ENCODE data around the gene MOB1B.
"Not testable (repeated sequence)": the region's sequence is repeated elsewhere in the genome, so short reads cannot be mapped to it uniquely, and the experiment has no call there.

MOB1B gene

GRCh38 chr4:70997036-70997435 lies 94.9 kb downstream of the MOB1B start:
- no peaks in the 10 kb centered on the region for H3K27me3 ChIP-seq (ENCODE audit: insufficient read depth, insufficient read length)
- DNase-seq (ENCODE audit: low read depth, low spot score) = no peak
- peaks cover 5% of the 10 kb centered on the region; the same call in 1 of the 2 replicates for H3K9me3 ChIP-seq (ENCODE audit: insufficient read depth, low read length)
- no peak overlapping the region for H3K9ac ChIP-seq (ENCODE audit: insufficient read length, low read depth)
- no peak overlapping the region for H3K4me3 ChIP-seq (ENCODE audit: insufficient read length, low read depth)
- TF ChIP-seq SUZ12 (IDR thresholded peaks at IDR 0.05; ENCODE audit: extremely low read depth, insufficient read depth, insufficient read length) (no peak), YY1 (IDR thresholded peaks at IDR 0.05; ENCODE audit: insufficient read depth, insufficient read length) (no peak), ZNF274 (IDR thresholded peaks at IDR 0.05; ENCODE audit: low read depth, low read length) (no peak)
- H3K4me1 ChIP-seq (ENCODE audit: insufficient read depth, insufficient read length) = no peaks in the 10 kb centered on the region
- peaks cover 12% of the 10 kb centered on the region for H3K36me3 ChIP-seq (ENCODE audit: insufficient read depth, insufficient read length, low read length)

- peaks cover 12% of the 10 kb centered on the region for H3K36me3 ChIP-seq (ENCODE audit: insufficient read depth, insufficient read length, low read length)
- H3K27me3 ChIP-seq (ENCODE audit: insufficient read depth, insufficient read length) = no peaks in the 10 kb centered on the region
- TF ChIP-seq SUZ12 (IDR thresholded peaks at IDR 0.05; ENCODE audit: extremely low read depth, insufficient read depth, insufficient read length) = no peak
- TF ChIP-seq ZNF274 (IDR thresholded peaks at IDR 0.05; ENCODE audit: low read depth, low read length) = no peak
- TF ChIP-seq YY1 (IDR thresholded peaks at IDR 0.05; ENCODE audit: insufficient read depth, insufficient read length) = no peak
- no peaks in the 10 kb centered on the region for H3K4me1 ChIP-seq (ENCODE audit: insufficient read depth, insufficient read length)
- DNase-seq (ENCODE audit: low read depth, low spot score) = no peak
- H3K9ac ChIP-seq (ENCODE audit: insufficient read length, low read depth) = no peak overlapping the region
- peaks cover 5% of the 10 kb centered on the region; the same call in 1 of the 2 replicates for H3K9me3 ChIP-seq (ENCODE audit: insufficient read depth, low read length)
- no peak overlapping the region for H3K4me3 ChIP-seq (ENCODE audit: insufficient read length, low read depth)
These were observed 95.4 kb downstream of the MOB1B start for GRCh38 chr4:70997546-70997945.

GRCh38 chr4:70999639-71000038 lies 97.5 kb downstream of the MOB1B start:
- H3K4me1 ChIP-seq (ENCODE audit: insufficient read depth, insufficient read length); H3K9ac ChIP-seq (ENCODE audit: insufficient read length, low read depth); DNase-seq (ENCODE audit: low read depth, low spot score); H3K9me3 ChIP-seq (ENCODE audit: insufficient read depth, low read length); H3K27me3 ChIP-seq (ENCODE audit: insufficient read depth, insufficient read length); H3K4me3 ChIP-seq (ENCODE audit: insufficient read length, low read depth): not testable (repeated sequence)
- peaks cover 12% of the 10 kb centered on the region for H3K36me3 ChIP-seq (ENCODE audit: insufficient read depth, insufficient read length, low read length)

- H3K27me3 ChIP-seq (ENCODE audit: insufficient read depth, insufficient read length); H3K4me1 ChIP-seq (ENCODE audit: insufficient read depth, insufficient read length); DNase-seq (ENCODE audit: low read depth, low spot score); H3K4me3 ChIP-seq (ENCODE audit: insufficient read length, low read depth); H3K9me3 ChIP-seq (ENCODE audit: insufficient read depth, low read length); H3K9ac ChIP-seq (ENCODE audit: insufficient read length, low read depth): not testable (repeated sequence)
- H3K36me3 ChIP-seq (ENCODE audit: insufficient read depth, insufficient read length, low read length) = peaks cover 12% of the 10 kb centered on the region
These were observed 99.2 kb downstream of the MOB1B start for GRCh38 chr4:71001363-71001762.

- TF ChIP-seq ZNF274 (IDR thresholded peaks at IDR 0.05; ENCODE audit: low read depth, low read length) = no peak
- TF ChIP-seq YY1 (IDR thresholded peaks at IDR 0.05; ENCODE audit: insufficient read depth, insufficient read length) = no peak
- no peak for TF ChIP-seq SUZ12 (IDR thresholded peaks at IDR 0.05; ENCODE audit: extremely low read depth, insufficient read depth, insufficient read length)
- no peak overlapping the region for H3K4me3 ChIP-seq (ENCODE audit: insufficient read length, low read depth)
- no peaks in the 10 kb centered on the region; the same call in 1 of the 2 replicates for H3K9me3 ChIP-seq (ENCODE audit: insufficient read depth, low read length)
- DNase-seq (ENCODE audit: low read depth, low spot score) = no peak
- no peaks in the 10 kb centered on the region for H3K36me3 ChIP-seq (ENCODE audit: insufficient read depth, insufficient read length, low read length)
- H3K4me1 ChIP-seq (ENCODE audit: insufficient read depth, insufficient read length) = no peaks in the 10 kb centered on the region
- H3K9ac ChIP-seq (ENCODE audit: insufficient read length, low read depth) = no peak overlapping the region
- no peaks in the 10 kb centered on the region for H3K27me3 ChIP-seq (ENCODE audit: insufficient read depth, insufficient read length)
These were observed 102.2 kb downstream of the MOB1B start for GRCh38 chr4:71004281-71004851.

- H3K4me3 ChIP-seq (ENCODE audit: insufficient read length, low read depth); H3K36me3 ChIP-seq (ENCODE audit: insufficient read depth, insufficient read length, low read length); H3K9me3 ChIP-seq (ENCODE audit: insufficient read depth, low read length); H3K4me1 ChIP-seq (ENCODE audit: insufficient read depth, insufficient read length); DNase-seq (ENCODE audit: low read depth, low spot score); H3K27me3 ChIP-seq (ENCODE audit: insufficient read depth, insufficient read length); H3K9ac ChIP-seq (ENCODE audit: insufficient read length, low read depth): not testable (repeated sequence)
These were observed 102.9 kb downstream of the MOB1B start for GRCh38 chr4:71005025-71005424.

GRCh38 chr4:71006203-71006907 lies 104.2 kb downstream of the MOB1B start:
- Histone ChIP-seq H3K9ac (ENCODE audit: insufficient read length, low read depth) (no peak overlapping the region), H3K9me3 (ENCODE audit: insufficient read depth, low read length) (no peaks in the 10 kb centered on the region), H3K4me3 (ENCODE audit: insufficient read length, low read depth) (no peak overlapping the region), H3K4me1 (ENCODE audit: insufficient read depth, insufficient read length) (no peaks in the 10 kb centered on the region), H3K36me3 (ENCODE audit: insufficient read depth, insufficient read length, low read length) (no peaks in the 10 kb centered on the region), H3K27me3 (ENCODE audit: insufficient read depth, insufficient read length) (no peaks in the 10 kb centered on the region)
- TF ChIP-seq SUZ12 (IDR thresholded peaks at IDR 0.05; ENCODE audit: extremely low read depth, insufficient read depth, insufficient read length) = no peak
- TF ChIP-seq ZNF274 (IDR thresholded peaks at IDR 0.05; ENCODE audit: low read depth, low read length) = no peak
- no peak for TF ChIP-seq YY1 (IDR thresholded peaks at IDR 0.05; ENCODE audit: insufficient read depth, insufficient read length)
- DNase-seq (ENCODE audit: low read depth, low spot score) = no peak

GRCh38 chr4:71008196-71008595 lies 106.0 kb downstream of the MOB1B start:
- TF ChIP-seq YY1 (IDR thresholded peaks at IDR 0.05; ENCODE audit: insufficient read depth, insufficient read length) = no peak
- no peak for TF ChIP-seq SUZ12 (IDR thresholded peaks at IDR 0.05; ENCODE audit: extremely low read depth, insufficient read depth, insufficient read length)
- no peak for TF ChIP-seq ZNF274 (IDR thresholded peaks at IDR 0.05; ENCODE audit: low read depth, low read length)

More at GRCh38 chr4:71008196-71008595, 106.0 kb downstream of the MOB1B start:
- DNase-seq (ENCODE audit: low read depth, low spot score) = no peak
- Histone ChIP-seq H3K9ac (ENCODE audit: insufficient read length, low read depth) (no peak overlapping the region), H3K4me1 (ENCODE audit: insufficient read depth, insufficient read length) (no peaks in the 10 kb centered on the region), H3K27me3 (ENCODE audit: insufficient read depth, insufficient read length) (no peaks in the 10 kb centered on the region), H3K36me3 (ENCODE audit: insufficient read depth, insufficient read length, low read length) (no peaks in the 10 kb centered on the region), H3K4me3 (ENCODE audit: insufficient read length, low read depth) (no peak overlapping the region), H3K9me3 (ENCODE audit: insufficient read depth, low read length) (no peaks in the 10 kb centered on the region)

Measured in NT2/D1 (cell line).